EH (cell line): Measurements from ENCODE around the gene CLEC2B.
A peak's percentile ranks its signal among the peaks of the same experiment; 100 is the strongest.
"Not testable (repeated sequence)": the region's sequence is repeated elsewhere in the genome, so short reads cannot be mapped to it uniquely, and the experiment has no call there.

ENCODE experiments used
- DNase-seq: peaks from one replicate; pipeline ENCODE4 v3.0.0-alpha.2; 2015; ENCODE audit warnings: low read depth

Gene CLEC2B

DNA sequence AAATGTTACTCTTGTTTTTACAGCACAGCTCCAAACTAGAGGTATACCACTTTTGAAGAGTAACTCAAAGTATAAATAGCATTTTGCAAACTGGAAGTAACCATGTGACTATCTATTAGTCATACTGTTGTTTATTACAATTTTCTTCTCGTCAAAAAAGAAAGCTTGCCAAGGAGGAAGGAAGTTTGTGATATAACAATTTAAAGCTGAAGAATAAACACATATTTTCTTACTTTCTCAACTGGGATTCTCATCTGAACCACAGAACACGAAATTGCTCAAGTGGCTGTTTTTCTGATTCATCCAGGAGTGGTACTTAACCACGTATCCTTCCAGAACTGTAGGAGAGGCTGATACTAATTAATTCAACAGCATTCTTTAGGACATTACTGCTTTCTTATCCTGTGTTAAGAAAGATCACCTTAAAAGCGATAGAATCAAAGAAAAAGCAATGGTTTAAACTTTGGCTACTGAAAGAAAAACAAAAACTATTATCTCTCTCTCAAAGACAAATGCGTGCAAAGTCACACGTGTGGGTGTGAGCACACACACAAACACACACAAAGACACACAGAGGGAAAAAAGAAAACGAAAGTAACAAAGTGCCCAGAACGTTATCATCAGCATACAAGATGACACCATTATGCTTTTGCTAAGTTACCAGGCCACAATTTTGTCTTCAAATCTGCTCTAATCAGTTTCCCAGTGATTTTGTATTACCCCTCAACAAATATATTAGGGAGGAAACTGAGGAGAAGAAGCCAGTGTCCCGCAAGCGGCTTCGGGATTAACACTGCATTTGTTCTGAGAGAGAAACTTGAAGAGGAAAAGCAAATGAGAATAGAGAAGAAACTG, at the start of gene CLEC2B:
Gene CLEC2B (minus strand): TSS at position 48 of the 855 bp plus-strand sequence.
- peak; percentile 66 for DNase-seq

DNA sequence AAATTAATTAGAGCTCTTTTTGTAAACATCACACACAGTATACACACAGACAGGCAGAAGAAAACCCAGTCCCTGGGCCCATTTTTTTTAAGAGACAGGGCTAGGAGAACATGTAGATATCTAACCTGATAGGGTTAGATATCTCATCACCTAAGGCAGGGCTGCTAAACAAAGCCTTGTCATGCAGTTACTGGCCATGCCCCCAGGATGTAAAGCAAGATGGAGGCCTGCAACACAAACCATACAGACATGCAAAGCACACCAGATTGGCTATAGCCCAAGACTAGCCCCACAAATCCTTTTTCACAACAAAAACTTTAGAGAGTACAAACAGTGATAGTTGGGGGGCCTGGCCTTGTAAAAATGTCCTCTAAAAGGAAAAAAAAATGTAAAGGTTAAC, 42.6 kb upstream of the CLEC2B start:
- DNase-seq, result no peak

DNA sequence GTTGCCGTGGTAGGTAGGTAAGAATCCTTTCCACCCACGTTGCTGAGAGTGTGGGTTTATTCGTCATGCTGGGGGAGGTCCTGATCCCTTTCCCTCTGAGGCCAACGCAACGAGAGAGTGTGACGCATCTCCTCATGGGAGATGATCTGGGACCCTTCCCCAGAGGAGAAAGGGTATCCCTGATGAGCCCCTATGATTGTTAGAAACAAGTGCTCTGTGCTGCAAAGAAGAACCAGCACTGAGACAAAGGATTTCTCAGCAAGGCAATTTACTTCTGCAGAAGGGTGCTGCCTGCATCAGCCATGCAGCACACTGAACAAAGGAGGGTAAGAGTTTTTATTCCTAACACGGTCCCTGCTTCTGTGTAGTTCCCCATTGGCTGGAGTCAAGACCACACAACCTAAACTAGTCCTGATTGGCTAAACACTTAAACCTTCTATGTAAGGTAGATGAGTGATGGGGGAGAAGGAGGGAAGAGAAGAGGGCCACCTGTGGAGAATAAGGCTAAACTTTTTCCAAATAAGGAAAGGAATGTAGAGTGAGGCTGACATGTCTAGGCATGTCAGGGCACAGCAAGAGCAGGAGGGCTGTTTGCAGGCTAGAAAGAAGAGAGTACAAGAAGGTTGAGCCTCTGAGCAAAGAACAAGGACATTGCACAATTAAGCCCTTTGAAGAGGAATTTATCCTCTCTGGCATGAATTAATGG, 41.7 kb upstream of the CLEC2B start:
- DNase-seq, result no peak

DNA sequence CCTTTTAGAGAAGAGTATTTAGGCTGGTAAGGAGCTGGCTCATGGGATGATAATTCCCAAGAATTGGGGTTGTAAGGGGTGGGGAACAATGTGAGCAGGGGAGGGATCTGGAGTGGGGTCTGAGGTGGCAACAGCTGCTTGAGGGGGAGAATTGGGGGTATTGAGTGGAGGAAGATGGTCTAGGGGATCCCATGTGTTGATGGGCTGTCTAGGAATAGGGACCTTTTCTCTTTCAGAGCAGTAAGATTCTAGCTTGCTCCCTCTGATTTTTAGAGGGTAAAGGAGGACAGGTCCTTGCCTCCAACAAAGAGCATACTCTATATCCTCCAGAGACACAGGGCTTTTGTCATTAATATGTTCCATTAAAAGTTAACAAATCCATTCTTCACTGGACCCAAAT, 40.6 kb upstream of the CLEC2B start:
- no peak for DNase-seq

DNA sequence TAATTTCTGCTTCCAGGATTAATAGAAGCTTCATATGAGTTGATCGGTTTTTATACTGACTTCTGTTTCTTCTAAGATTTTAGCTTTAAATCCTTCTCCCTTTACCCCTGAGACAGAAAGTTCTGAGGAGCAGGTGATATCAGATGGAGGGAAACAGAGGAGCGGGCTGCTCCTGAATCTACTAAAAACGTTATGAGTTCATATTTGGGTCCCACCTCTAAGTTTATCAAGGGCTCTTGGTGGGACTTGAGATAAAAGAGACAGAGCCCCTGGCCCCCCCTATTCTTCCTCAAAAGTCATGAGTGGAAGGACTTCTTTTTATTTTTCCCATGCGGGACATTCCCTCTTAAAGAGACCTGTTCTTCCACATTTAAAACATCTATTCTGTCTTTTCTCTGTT, 39.2 kb upstream of the CLEC2B start:
- DNase-seq, result no peak

DNA sequence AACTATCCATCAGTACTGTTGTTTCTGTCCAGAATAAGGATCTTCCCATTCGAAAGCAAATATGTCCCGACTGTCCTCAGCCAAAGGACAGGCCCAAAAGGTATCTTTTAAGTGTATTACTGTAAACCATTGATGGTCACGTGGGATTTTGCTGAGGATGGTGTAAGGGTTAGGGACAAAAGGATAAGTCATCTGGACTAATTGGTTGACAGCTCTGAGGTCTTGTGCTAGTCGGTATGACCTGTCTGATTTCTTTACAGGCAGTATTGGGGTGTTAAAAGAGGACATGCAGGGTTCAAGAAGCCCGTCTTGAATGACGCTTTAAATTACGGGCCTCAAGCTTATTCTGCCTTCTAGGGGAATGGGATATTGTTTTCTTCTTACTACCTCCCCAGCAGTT, 38.6 kb upstream of the CLEC2B start:
- no peak for DNase-seq

DNA sequence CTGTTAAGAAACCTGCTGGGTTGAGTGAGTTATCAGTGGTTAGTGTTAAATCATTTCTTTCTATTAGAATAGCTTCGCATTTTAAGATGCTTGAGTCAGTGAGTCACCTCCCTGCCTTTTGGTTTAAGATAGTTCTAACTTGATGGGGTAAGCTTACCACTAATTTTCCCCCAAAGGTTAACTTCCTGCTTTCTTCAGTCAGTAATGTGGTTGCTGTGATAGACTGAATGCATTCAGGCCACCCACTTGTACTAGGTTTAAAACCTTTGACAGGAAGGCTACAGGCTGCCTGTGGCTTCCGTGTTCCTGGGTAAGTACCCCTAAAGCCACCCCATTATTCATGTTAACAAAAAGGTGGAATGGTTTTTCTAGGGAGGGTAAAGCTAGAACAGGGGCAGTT, 37.7 kb upstream of the CLEC2B start:
- no peak for DNase-seq

DNA sequence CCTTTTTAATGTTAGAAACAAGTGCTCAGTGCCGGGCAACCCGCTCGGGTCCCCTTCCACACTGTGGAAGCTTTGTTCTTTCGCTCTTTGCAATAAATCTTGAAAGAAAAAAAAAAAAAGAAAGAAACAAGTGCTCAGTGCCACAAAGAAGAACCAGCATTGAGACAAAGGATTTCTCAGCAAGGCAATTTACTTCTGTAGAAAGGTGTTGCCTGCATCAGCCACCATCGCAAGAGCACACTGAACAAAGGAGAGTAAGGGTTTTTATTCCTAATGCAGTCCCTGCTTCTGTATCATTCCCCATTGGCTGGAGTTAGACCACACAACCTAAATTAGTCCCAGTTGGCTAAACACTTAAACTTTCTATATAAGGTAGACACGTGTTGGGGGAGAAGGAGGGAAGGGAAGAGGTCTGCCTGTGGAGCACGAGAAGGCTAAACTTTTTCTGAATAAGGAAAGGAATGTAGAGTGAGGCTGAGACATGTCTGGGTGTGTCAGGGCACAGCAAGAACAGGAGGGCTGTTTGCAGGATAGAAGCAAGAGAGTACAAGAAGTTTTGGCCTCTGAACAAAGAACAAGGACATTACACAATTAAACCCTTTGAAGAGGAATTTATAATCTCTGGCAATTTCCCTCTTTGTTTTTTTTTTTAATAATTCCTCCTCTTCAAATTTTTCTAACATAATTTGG, 33.5 kb upstream of the CLEC2B start:
- DNase-seq, result no peak

DNA sequence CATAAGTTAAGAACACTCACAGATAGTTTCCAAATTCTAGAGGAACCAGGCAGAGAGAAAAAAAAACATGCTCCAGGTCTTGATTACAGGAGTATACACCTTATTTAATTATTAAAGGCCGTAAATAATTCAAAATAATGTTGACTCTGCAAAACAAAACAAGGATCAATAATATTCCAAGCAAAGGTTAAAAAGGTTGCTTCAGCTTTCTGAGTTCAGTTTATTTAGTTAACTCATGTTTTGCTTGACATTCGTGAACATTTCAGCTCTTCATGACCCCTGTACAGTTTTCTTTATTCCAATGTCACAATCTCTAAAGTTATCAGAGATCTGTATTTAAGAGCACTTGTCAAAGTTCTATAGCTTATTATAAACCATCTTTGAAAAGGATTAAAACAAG, 31.8 kb upstream of the CLEC2B start:
- no peak for DNase-seq

DNA sequence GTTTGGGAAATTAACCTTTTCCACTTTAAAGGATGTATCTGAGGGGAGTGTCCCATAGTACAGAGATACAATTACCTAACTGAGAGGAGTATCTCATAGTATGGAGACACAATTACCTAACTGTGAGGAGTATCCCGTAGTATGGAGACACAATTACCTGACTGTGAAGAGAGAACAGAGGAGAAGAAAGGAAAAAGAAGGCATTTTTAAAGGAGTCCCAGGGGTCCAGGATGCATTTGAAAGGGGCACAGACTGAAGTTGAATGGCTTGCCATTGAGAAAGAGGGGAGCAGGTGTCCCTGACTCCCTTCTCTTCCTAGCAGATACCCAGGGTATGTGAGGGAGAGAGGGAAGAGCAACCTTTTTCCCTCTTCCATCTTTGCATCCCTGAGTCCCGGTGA, 30.1 kb upstream of the CLEC2B start:
- DNase-seq, result no peak

DNA sequence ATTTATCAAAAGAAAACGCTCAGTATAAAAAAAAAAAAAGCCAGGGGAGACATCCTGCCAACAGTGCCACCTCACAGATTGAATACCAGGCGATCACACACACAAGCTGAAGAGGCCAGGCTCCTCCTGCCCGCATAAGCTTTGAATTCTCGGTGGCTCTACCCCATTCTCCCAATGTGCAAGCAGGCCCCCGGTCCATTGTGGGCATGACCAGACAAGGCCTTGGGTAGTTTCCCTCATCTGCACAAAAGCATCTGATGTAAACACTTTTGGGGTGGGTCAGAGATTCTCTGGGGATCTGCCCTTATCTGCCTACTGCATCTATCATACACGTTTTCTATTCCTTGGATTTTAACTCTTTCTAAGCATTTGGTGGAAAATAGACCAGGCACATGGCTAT, 28.4 kb upstream of the CLEC2B start:
- no peak for DNase-seq

DNA sequence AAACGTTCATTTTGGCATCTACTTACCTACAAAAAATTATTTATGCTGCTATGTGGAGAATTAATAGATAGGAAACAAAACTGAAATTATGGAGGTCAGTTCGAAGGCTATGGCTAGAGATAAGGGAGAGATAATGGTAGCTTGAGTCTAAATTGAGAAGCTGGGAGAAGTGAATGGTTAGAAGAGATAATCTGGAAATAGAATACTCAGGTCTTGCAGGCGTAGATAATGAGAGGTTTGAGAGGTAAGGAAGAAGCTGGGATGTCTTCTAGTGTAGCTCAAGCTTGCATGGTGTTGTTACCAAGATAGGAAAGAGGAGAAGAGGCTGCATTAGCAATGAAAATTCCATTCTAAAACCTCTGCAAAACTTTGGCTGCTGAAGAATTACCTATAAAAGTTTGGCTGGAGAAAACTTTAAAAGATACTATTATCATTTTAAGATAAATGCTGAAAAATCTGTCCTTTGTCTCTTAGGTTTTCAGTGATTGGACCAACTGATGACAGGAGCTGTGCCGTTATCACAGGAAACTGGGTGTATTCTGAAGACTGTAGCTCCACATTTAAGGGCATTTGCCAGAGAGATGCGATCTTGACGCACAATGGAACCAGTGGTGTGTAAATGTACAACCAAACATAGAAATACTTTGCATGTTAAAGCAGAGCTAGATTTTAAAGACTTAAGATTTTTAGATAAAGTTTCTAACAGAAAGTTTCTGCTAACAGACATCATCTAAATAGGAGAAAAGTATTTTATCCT, 26.2 kb upstream of the CLEC2B start:
- DNase-seq, result no peak

DNA sequence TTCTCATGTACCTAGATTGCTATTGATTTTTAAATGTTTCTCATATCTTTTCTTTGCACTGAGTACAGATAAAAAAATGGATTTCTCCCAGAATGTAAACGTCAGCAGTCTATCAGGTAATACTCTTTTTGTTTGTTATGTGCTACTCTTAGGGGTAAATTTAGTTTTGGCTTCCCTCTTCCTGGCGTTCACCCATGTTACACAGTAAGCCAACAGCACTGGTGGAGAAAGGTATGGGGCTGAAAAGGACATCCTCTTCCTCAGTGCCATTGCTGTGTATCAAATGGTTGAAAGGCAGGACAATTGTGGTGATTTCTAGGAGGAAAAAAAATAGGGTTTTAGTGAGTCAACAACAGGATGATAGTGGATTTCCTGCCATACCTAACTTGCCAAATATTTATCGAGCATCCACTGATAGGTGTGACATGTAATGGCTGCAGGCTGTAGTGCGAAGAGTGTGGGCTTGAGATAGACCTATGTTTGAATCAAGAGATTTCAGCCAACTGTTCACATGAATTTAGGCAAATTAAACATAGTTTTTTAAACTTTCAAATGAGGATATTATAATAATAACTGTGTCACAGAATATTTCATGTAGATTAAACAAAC, 19.6 kb upstream of the CLEC2B start:
- DNase-seq, result no peak

DNA sequence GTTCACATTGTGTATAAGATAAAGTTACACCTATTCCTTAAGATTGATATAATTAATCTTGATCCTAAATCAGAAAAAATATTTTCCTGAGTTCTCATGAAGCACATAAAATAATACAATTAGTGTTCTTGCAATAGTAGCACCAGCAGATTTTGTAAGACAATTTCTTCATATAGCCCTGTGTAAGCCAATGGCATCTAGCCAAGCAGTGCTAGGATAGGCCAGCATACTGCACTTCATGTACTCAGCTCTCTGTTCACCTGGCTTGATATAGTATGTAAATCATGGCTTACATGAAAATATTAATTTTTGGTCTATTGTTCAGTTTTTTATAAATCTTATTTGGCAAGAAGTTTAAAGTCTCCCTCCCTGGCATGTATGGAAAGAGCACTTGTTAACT, 14.0 kb upstream of the CLEC2B start:
- DNase-seq, result no peak

DNA sequence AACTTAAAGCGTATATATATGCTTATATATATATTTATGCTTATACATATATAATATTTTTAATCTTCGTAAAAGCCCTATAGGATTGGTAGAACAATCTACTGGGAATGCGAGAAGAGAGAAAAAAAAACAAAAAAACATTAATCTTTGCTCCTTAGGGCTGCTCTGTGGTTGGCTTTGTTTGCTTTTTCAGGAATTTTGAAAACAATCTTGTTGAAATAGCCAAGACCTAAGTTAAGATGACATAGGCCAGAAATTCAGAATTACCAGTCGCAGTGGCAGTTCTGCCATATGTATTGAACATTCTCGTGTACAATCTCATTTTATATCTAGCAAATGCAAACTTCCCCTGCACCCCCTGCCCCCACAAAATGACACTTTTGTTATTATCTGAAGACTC, 12.8 kb upstream of the CLEC2B start:
- no peak for DNase-seq

DNA sequence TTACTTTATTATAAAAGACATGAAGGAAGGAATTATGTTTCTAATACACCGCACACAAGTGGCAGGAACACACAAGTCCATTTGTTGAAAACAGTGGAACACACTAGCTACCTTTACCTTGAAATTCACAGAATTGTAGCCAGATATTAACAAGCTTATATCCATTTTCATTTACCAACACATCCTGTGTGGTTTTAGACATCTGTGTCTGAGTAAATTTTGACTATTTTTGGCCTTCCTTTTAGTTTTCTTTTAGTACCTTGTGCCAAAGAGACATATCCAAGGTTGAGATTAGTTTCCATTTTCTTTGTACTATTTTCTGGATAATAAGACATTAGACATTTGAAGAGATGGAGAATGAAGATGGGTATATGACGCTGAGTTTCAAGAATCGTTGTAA, 12.1 kb upstream of the CLEC2B start, which contains the start of gene KLRF2:
Gene KLRF2 (plus strand): TSS at position 244 of the 400 bp plus-strand sequence. CDS start 107 bp downstream, at position 351.
- no peak for DNase-seq

DNA sequence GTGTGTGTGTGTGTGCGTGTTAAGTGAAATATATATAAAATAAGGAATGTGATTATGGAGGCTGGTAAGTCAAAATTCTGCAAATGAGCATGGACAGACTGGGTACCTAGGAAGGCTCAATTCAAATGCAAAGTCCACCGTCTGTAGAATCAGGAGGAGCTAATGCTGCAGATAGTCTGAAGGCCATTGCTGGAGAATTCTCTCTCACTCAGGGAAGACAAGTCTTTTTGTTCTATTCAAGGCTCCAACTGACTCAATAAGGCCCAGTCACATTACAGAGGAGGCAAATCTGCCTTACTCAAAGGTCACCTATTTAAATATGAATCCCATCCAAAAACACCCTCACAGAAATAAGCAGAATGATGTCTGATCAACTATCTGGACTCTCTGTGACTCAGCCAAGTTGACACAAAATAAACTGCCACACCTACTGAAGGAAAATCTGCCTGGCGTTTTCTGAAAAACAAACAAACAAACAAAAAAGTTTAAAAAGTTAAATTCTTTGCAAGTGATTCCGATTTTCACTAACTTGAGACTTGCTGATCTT, 11.5 kb upstream of the CLEC2B start:
- DNase-seq, result no peak

DNA sequence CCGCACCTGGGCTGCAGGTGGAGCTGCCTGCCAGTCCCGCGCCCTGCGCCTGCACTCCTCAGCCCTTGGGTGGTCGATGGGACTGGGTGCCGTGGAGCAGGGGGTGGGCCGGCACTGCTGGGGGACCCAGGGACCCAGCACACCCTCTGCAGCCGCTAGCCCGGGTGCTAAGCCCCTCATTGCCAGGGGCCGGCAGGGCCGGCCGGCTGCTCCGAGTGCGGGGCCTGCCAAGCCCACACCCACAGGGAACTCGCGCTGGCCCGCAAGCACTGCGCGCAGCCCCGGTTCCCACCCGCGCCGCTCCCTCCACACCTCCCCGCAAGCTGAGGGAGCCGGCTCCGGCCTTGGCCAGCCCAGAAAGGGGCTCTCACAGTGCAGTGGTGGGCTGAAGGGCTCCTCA, 7.0 kb upstream of the CLEC2B start:
- not testable (repeated sequence) for DNase-seq

DNA sequence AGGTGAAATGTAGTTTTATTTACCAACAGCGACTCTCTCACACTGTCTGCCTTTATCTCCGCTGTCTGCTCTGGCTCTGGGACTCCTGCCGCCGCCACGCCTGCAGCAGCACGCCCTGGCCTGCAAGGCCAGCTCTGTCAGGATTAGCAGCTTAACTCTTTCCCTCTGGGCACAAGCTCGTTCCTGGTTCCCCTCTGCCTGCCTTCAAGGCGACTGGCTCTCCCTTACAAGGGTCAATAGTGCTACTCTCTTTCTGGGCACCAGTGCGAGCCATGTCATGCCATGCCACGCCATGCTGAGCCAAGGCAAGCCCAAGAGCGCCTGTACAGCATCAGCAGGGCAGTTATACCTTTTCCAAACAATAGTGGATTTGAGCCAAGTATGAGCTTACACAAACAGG, 3.6 kb upstream of the CLEC2B start:
- DNase-seq, result no peak

DNA sequence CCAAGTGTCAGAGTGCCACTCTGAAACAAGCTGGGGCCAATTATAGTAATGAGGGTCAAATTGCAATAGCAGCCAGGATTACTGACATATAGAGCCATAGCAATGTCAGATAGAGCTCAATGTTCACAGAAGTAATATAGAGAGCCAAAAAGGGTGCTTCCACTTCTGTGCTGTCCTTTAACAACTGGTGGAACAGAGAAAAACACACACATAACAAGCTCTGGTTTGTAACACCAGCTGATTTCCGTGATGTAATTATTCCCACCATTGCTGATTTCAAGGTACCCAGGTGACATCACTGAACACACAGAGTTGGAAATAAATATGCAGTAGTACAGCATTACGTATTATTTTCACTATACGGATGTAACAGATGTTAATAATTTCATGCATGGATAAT, 3.0 kb upstream of the CLEC2B start:
- no peak for DNase-seq

DNA sequence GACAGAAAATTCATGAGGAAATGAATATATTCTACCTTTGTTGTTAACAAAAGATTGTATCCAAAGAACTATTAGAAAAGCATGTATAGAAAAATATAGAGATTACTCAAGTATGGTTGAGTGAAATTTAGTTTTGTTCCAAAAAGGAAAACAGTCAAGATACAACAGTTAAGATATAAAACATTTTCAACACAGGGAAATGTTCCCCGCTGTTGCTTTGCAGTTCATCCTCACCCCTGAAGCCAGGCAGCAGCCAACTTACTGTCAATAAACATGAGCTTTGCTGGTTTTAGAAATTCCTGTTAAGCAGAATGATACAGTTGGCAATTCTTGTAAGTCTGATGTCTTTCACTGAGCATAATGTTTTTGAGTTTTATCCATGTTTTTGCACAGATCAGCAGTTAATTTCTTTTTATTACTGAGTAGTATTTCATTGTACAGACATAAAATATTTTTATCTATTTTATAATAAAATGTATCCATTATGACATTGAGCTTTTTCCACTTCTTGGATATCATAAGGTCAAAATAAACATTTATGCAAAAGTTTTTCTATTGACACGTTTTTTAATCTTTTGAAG, 1.2 kb upstream of the CLEC2B start:
- DNase-seq, result no peak
